GM21576 (cell line): Measurements from ENCODE around the gene DNAH14.
"Not testable (repeated sequence)": the region's sequence is repeated elsewhere in the genome, so short reads cannot be mapped to it uniquely, and the experiment has no call there.

Experiments
- ATAC-seq: cut with Tn5 transposase; IDR thresholded peaks from one replicate; pipeline ENCODE4 v1.9.1; 2021; ENCODE audit warnings: mild to moderate bottlenecking, moderate library complexity; ENCODE audit not compliant: unreplicated experiment

The DNAH14 gene

GRCh38 chr1:225341642-225342041 is 412.2 kb downstream of the DNAH14 start:
- no peak for ATAC-seq

- no peak for ATAC-seq
Observed at GRCh38 chr1:225342695-225343094, 413.2 kb downstream of the DNAH14 start.

- ATAC-seq = no peak
Observed at GRCh38 chr1:225343618-225344017, 414.1 kb downstream of the DNAH14 start.

GRCh38 chr1:225347123-225347683 is 417.7 kb downstream of the DNAH14 start:
- no peak for ATAC-seq

GRCh38 chr1:225348400-225348799 is 418.9 kb downstream of the DNAH14 start:
- no peak for ATAC-seq

GRCh38 chr1:225349826-225350225 is 420.4 kb downstream of the DNAH14 start:
- ATAC-seq = no peak

DNA sequence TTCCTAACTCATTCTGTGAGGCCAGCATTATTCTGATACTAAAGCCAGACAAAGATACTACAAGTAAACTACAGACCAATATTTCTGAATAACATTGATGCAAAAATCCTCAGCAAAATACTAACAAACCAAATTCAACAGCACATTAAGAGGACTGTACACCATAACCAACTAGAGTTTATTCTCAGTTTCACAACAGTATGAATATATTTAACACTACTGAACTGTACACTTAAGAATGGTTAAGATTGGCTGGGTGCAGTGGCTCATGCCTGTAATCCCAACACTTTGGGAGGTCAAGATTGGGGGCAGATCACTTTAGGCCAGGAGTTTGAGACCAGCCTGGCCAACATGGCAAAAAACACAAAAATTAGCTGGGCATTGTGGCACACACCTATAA is 421.4 kb downstream of the DNAH14 start:
- ATAC-seq = no peak

- ATAC-seq = no peak
Observed at GRCh38 chr1:225354906-225355305, 425.4 kb downstream of the DNAH14 start.

DNA sequence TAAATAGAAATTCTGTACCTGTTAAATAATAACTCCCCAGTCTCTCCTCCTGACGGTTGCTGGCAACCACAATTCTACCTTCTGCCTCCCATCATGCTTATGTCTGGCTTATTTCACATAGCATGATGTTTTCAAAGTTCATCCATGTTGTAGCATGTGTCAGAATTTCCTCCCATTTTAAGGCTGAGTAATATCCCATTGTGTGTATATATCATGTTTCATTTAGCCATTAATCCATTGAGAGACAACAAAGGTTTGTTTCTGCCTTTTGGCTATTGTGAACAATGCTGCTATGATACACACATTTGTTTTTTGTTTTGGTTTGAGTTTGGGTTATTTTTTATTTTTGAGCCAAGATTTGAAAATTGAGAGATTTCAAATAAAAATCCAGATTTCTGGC is 426.4 kb downstream of the DNAH14 start:
- no peak for ATAC-seq

DNA sequence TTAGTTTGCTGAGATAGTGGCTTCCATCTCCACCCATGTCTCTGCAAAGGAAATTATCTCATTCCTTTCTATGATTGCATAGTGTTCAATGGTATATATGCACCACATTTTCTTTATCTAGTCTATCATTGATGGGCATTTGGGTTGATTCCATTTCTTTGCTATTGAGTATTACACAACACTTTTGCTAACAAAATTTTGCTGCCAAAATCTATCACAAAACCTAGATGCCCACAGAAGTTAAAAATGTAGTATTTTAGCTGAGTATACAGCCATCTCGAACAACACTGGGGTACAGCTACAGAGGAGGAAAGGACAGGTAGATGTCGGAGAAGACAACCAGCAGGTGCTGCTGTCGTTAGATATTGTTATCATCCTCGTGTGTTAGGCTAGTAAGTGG is 430.6 kb downstream of the DNAH14 start:
- ATAC-seq = no peak

GRCh38 chr1:225361176-225361575 is 431.7 kb downstream of the DNAH14 start:
- ATAC-seq = no peak

- ATAC-seq = no peak
Observed at GRCh38 chr1:225362805-225363204, 433.3 kb downstream of the DNAH14 start.

- ATAC-seq = no peak
Observed at GRCh38 chr1:225364439-225364838, 435.0 kb downstream of the DNAH14 start.

DNA sequence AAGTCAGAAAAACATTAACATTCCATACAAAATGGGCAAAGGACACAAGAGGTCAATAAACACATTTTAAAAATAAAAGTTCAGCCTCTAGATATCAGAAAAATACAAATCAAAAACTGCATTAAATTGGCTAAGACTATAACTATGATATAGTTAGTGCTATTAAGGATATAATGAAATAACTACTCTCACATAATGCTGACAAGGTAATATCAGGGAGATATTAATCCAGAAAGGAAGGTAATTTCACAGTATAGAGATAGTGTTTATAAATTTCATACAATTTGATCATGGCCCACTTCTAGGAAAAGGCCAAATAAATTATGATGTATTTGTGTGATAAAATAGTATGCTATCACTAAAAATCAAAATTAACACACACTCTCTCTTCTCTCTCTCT is 436.5 kb downstream of the DNAH14 start:
- no peak for ATAC-seq

- no peak for ATAC-seq
Observed at GRCh38 chr1:225366552-225366951, 437.1 kb downstream of the DNAH14 start.

DNA sequence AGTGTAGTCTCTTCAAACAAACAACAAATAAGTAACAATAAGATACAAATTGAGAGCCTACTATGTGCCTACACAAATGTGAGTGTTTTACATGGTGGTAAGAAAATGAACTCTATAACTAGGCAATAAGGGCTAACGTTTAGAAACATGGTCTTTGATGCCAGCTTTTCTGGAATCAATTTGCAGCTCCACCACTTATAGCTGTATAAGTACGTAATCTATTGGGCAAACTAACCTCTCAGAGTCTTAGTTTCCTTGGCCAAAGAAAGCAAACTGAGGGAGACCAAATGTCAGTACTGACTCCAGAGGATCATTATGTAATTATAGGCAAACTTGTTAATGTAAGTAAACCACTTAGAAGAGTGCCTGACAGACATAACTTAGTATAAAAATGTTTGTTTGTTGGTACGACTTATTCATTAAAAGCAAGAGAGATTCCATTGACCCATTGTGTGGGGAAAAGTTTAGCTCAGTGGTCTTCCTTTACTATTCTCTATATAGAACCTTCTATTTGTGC is 438.6 kb downstream of the DNAH14 start:
- no peak for ATAC-seq

DNA sequence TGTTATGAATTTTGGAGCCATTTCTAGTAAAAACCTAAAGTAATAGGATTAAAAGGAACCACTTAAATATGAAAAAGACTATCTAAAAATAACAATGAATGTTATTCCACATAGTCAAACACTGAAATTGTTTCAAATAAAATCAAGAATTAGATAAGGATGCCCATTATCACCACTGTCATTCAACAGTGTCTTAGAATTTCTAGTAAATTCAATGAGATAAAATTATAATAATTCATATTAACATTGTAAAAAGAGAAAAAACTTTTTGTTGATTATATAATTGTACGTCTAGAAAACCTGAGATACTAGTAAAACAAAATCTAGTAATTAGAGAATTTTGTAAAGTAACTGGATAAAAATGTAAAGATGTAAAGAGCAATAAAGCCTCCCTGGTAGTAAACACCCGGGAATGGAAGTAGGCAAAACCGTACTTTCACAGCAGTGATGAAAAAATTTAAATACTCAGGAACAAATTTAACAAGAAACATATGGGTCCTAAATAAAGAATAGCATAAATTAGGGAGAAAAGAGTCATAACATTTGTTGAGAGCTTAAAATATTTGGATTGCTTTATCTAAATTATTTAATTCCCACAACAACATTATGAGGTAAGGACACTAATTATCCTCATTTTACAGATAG is 442.0 kb downstream of the DNAH14 start:
- no peak for ATAC-seq

- ATAC-seq = no peak
Observed at GRCh38 chr1:225373155-225373554, 443.7 kb downstream of the DNAH14 start.

GRCh38 chr1:225374996-225375395 is 445.5 kb downstream of the DNAH14 start:
- no peak for ATAC-seq

GRCh38 chr1:225378880-225379279 is 449.4 kb downstream of the DNAH14 start:
- no peak for ATAC-seq

- ATAC-seq = no peak
Observed at GRCh38 chr1:225380691-225381090, 451.2 kb downstream of the DNAH14 start.

- ATAC-seq = not testable (repeated sequence)
Observed at GRCh38 chr1:225386860-225387259, 457.4 kb downstream of the DNAH14 start.

DNA sequence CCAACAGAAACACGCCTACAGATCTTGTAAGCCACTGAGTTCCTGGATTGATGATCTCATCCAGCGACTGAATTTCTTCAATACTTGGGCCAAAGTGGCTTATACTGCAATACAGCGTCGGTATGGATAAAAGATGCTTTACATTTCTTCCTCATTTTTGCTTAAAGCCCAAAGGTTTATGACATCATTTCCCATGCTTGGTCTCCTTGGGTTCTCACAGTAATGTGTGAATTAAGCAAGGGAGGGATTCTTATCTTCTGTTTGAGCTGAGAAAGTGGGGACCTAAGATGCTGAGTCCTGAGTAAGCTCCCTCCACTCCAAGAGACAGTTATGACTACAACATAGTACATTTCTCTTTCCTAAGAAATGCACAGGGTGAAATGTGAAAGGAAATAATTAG is 458.9 kb downstream of the DNAH14 start:
- ATAC-seq = no peak
